IPS-20b (cell line): ENCODE measurements around the gene TNC.

Experiments used
- H3K27ac ChIP-seq: one replicate; pipeline ENCODE4 v1.5.1; 2013; ENCODE audit warnings: low read length
- H3K27me3 ChIP-seq: 2 replicates; pipeline ENCODE4 v1.6.1; 2013; ENCODE audit warnings: mild to moderate bottlenecking, low read length, inconsistent platforms; ENCODE audit not compliant: insufficient read depth
- H3K36me3 ChIP-seq: 2 replicates; pipeline ENCODE4 v1.6.1; 2013; ENCODE audit warnings: low read depth, mild to moderate bottlenecking, inconsistent platforms, low read length, moderate library complexity; ENCODE audit not compliant: insufficient read depth
- H3K4me1 ChIP-seq: 2 replicates; pipeline ENCODE4 v1.6.1; 2013; ENCODE audit warnings: mild to moderate bottlenecking, control low read depth, inconsistent platforms, low read length, moderate library complexity; ENCODE audit not compliant: insufficient read depth
- H3K4me3 ChIP-seq: 2 replicates; pipeline ENCODE4 v1.5.1; 2013; ENCODE audit warnings: mild to moderate bottlenecking, low read length, inconsistent platforms
- H3K9ac ChIP-seq: 2 replicates; pipeline ENCODE4 v1.6.1; 2013; ENCODE audit warnings: low read depth, mild to moderate bottlenecking, inconsistent platforms, low read length, moderate library complexity
- H3K9me3 ChIP-seq: 2 replicates; pipeline ENCODE4 v1.6.1; 2013; ENCODE audit warnings: mild to moderate bottlenecking, low read depth, low read length, inconsistent platforms; ENCODE audit not compliant: insufficient read depth

The TNC gene

GRCh38 chr9:115148721-115149120 is 30.8 kb upstream of the TNC start:
- H3K4me3 ChIP-seq: no peak overlapping the region
- H3K27ac ChIP-seq: no peak overlapping the region

GRCh38 chr9:115146581-115147021 is 28.6 kb upstream of the TNC start:
- no peak overlapping the region for H3K9ac ChIP-seq
- H3K27me3 ChIP-seq: no peaks in the 10 kb centered on the region
- no peaks in the 10 kb centered on the region for H3K36me3 ChIP-seq
- no peak overlapping the region for H3K4me3 ChIP-seq
- no peak overlapping the region for H3K27ac ChIP-seq
- H3K9me3 ChIP-seq: no peaks in the 10 kb centered on the region
- H3K4me1 ChIP-seq: peaks cover 6% of the 10 kb centered on the region; the same call in 1 of the 2 replicates

More at GRCh38 chr9:115148721-115149120, 30.8 kb upstream of the TNC start:
- H3K27me3 ChIP-seq: no peaks in the 10 kb centered on the region
- H3K36me3 ChIP-seq: no peaks in the 10 kb centered on the region
- H3K9ac ChIP-seq: no peak overlapping the region
- peaks cover 6% of the 10 kb centered on the region; the same call in 1 of the 2 replicates for H3K4me1 ChIP-seq
- H3K9me3 ChIP-seq: no peaks in the 10 kb centered on the region

GRCh38 chr9:115144706-115145105 is 26.7 kb upstream of the TNC start:
- no peak overlapping the region for H3K27ac ChIP-seq

GRCh38 chr9:115143689-115144088 is 25.7 kb upstream of the TNC start:
- Histone ChIP-seq H3K27ac (no peak overlapping the region), H3K4me1 (peaks cover 6% of the 10 kb centered on the region; the same call in 1 of the 2 replicates), H3K9ac (no peak overlapping the region), H3K36me3 (no peaks in the 10 kb centered on the region), H3K9me3 (no peaks in the 10 kb centered on the region), H3K27me3 (no peaks in the 10 kb centered on the region), H3K4me3 (no peak overlapping the region)

More at GRCh38 chr9:115144706-115145105, 26.7 kb upstream of the TNC start:
- H3K9me3 ChIP-seq: no peaks in the 10 kb centered on the region
- no peak overlapping the region for H3K9ac ChIP-seq
- no peak overlapping the region for H3K4me3 ChIP-seq
- H3K27me3 ChIP-seq: no peaks in the 10 kb centered on the region
- H3K4me1 ChIP-seq: peaks cover 6% of the 10 kb centered on the region; the same call in 1 of the 2 replicates
- no peaks in the 10 kb centered on the region for H3K36me3 ChIP-seq

GRCh38 chr9:115142517-115143270 is 24.7 kb upstream of the TNC start:
- peaks cover 6% of the 10 kb centered on the region; the same call in 1 of the 2 replicates for H3K4me1 ChIP-seq
- no peaks in the 10 kb centered on the region for H3K9me3 ChIP-seq
- H3K36me3 ChIP-seq: no peaks in the 10 kb centered on the region
- no peaks in the 10 kb centered on the region for H3K27me3 ChIP-seq
- H3K27ac ChIP-seq: no peak overlapping the region
- no peak overlapping the region for H3K9ac ChIP-seq
- H3K4me3 ChIP-seq: no peak overlapping the region

GRCh38 chr9:115142090-115142489 is 24.1 kb upstream of the TNC start:
- Histone ChIP-seq H3K4me3 (no peak overlapping the region), H3K4me1 (peaks cover 6% of the 10 kb centered on the region; the same call in 1 of the 2 replicates), H3K9me3 (no peaks in the 10 kb centered on the region), H3K9ac (no peak overlapping the region), H3K27me3 (no peaks in the 10 kb centered on the region), H3K27ac (no peak overlapping the region), H3K36me3 (no peaks in the 10 kb centered on the region)

GRCh38 chr9:115141612-115142011 is 23.7 kb upstream of the TNC start:
- Histone ChIP-seq H3K27me3 (no peaks in the 10 kb centered on the region), H3K4me1 (peaks cover 6% of the 10 kb centered on the region; the same call in 1 of the 2 replicates), H3K9me3 (no peaks in the 10 kb centered on the region), H3K9ac (no peak overlapping the region), H3K27ac (no peak overlapping the region), H3K36me3 (no peaks in the 10 kb centered on the region), H3K4me3 (no peak overlapping the region)

- no peaks in the 10 kb centered on the region for H3K36me3 ChIP-seq
- H3K27me3 ChIP-seq: no peaks in the 10 kb centered on the region; the same call in 1 of the 2 replicates
- H3K9me3 ChIP-seq: no peaks in the 10 kb centered on the region
- no peaks in the 10 kb centered on the region for H3K4me1 ChIP-seq
- no peak overlapping the region for H3K9ac ChIP-seq
- no peak overlapping the region for H3K4me3 ChIP-seq
- H3K27ac ChIP-seq: no peak overlapping the region
These were observed 20.2 kb upstream of the TNC start for GRCh38 chr9:115138151-115138550.

GRCh38 chr9:115137526-115137925 is 19.6 kb upstream of the TNC start:
- Histone ChIP-seq H3K4me1 (no peaks in the 10 kb centered on the region), H3K9ac (no peak overlapping the region), H3K36me3 (no peaks in the 10 kb centered on the region), H3K27me3 (no peaks in the 10 kb centered on the region; the same call in 1 of the 2 replicates), H3K27ac (no peak overlapping the region), H3K4me3 (no peak overlapping the region), H3K9me3 (no peaks in the 10 kb centered on the region)

- Histone ChIP-seq H3K9me3 (no peaks in the 10 kb centered on the region), H3K27ac (no peak overlapping the region), H3K4me1 (no peaks in the 10 kb centered on the region), H3K27me3 (no peaks in the 10 kb centered on the region; the same call in 1 of the 2 replicates), H3K9ac (no peak overlapping the region), H3K4me3 (no peak overlapping the region), H3K36me3 (no peaks in the 10 kb centered on the region)
These were observed 18.1 kb upstream of the TNC start for GRCh38 chr9:115135821-115136778.

GRCh38 chr9:115134941-115135340 is 17.0 kb upstream of the TNC start:
- Histone ChIP-seq H3K27ac (no peak overlapping the region), H3K9ac (no peak overlapping the region)

More at GRCh38 chr9:115134941-115135340, 17.0 kb upstream of the TNC start:
- H3K27me3 ChIP-seq: no peaks in the 10 kb centered on the region; the same call in 1 of the 2 replicates
- no peaks in the 10 kb centered on the region for H3K9me3 ChIP-seq
- no peak overlapping the region for H3K4me3 ChIP-seq
- no peaks in the 10 kb centered on the region for H3K4me1 ChIP-seq
- H3K36me3 ChIP-seq: no peaks in the 10 kb centered on the region
